ENCODE measurements around the gene MAP2K6.

Gene MAP2K6

GRCh38 chr17:69539781-69540319 lies 125.4 kb downstream of the MAP2K6 start:
- no peak for DNase-seq

GRCh38 chr17:69540356-69540755 lies 125.9 kb downstream of the MAP2K6 start:
- no peak for DNase-seq

GRCh38 chr17:69547230-69547629 lies 132.7 kb downstream of the MAP2K6 start:
- no peak for DNase-seq

- no peak for DNase-seq
Measured at GRCh38 chr17:69547947-69548346, 133.4 kb downstream of the MAP2K6 start.

- DNase-seq: peak; percentile 33
Measured at GRCh38 chr17:69551212-69552010, 136.9 kb downstream of the MAP2K6 start.

- DNase-seq: no peak
Measured at GRCh38 chr17:69552986-69553667, 138.6 kb downstream of the MAP2K6 start.

- no peak for DNase-seq
Measured at GRCh38 chr17:69555056-69555455, 140.6 kb downstream of the MAP2K6 start.

- DNase-seq: no peak
Measured at GRCh38 chr17:69557339-69557738, 142.8 kb downstream of the MAP2K6 start.

GRCh38 chr17:69558796-69559195 lies 144.3 kb downstream of the MAP2K6 start:
- no peak for DNase-seq

- DNase-seq: no peak
Measured at GRCh38 chr17:69560987-69561441, 146.5 kb downstream of the MAP2K6 start.

GRCh38 chr17:69561462-69561861 lies 147.0 kb downstream of the MAP2K6 start:
- no peak for DNase-seq

GRCh38 chr17:69565447-69565846 lies 150.9 kb downstream of the MAP2K6 start:
- DNase-seq: no peak

GRCh38 chr17:69567130-69567529 lies 152.6 kb downstream of the MAP2K6 start:
- no peak for DNase-seq

GRCh38 chr17:69572747-69573146 lies 158.2 kb downstream of the MAP2K6 start:
- no peak for DNase-seq

GRCh38 chr17:69573396-69573795 lies 158.9 kb downstream of the MAP2K6 start:
- no peak for DNase-seq

- no peak for DNase-seq
Measured at GRCh38 chr17:69574257-69575197, 160.0 kb downstream of the MAP2K6 start.

GRCh38 chr17:69575346-69575761 lies 160.9 kb downstream of the MAP2K6 start:
- DNase-seq: no peak

- DNase-seq: no peak
Measured at GRCh38 chr17:69577098-69577497, 162.6 kb downstream of the MAP2K6 start.

- no peak for DNase-seq
Measured at GRCh38 chr17:69578385-69578936, 164.0 kb downstream of the MAP2K6 start.

- no peak for DNase-seq
Measured at GRCh38 chr17:69579961-69580677, 165.6 kb downstream of the MAP2K6 start.

- DNase-seq: no peak
Measured at GRCh38 chr17:69581061-69581961, 166.8 kb downstream of the MAP2K6 start.
